Heart right ventricle (tissue), 16 donors: ENCODE measurements around the gene MRM1. TPM values are rescaled to one million over a fixed set of nuclear protein-coding genes. Genes with fewer than 3 reads are reported as not detected.
A peak's percentile ranks its signal among the peaks of the same experiment; 100 is the strongest.

Source experiments
- ATAC-seq, 8 donors: fragments of 200-7000 bp; cut with Tn5 transposase; one replicate each; pipeline ENCODE4 v1.9.1; 2020; ENCODE audit warnings: mild to moderate bottlenecking in 8 of 8, moderate library complexity in 8 of 8, moderate number of reproducible peaks in 1 of 8
- DNase-seq, 2 donors: peaks; one replicate each; pipeline ENCODE4 v3.0.0-alpha.2; 2020
- H3K27ac ChIP-seq, 10 donors: fragments of 200-600 bp; sonication (generic) in 2 of 10; one replicate each; pipeline versions ENCODE4 v1.5.0 to v1.8.0; 2020 to 2022; ENCODE audit warnings: mild to moderate bottlenecking in 3 of 10
- H3K27me3 ChIP-seq, 7 donors: fragments of 200-600 bp; one replicate each; pipeline ENCODE4 v1.8.0; 2021 to 2022; ENCODE audit warnings: mild to moderate bottlenecking in 2 of 7
- H3K36me3 ChIP-seq, 9 donors: fragments of 200-600 bp; sonication (generic) in 1 of 9; one replicate each; pipeline versions ENCODE4 v1.5.0 to v1.8.0; 2020 to 2022; ENCODE audit warnings: mild to moderate bottlenecking in 2 of 9
- H3K4me1 ChIP-seq, 9 donors: fragments of 200-600 bp; sonication (generic) in 1 of 9; one replicate each; pipeline versions ENCODE4 v1.5.0 to v1.8.0; 2020 to 2022; ENCODE audit warnings: mild to moderate bottlenecking in 4 of 9
- H3K4me3 ChIP-seq, 10 donors: fragments of 200-600 bp; sonication (generic) in 2 of 10; one replicate each; pipeline versions ENCODE4 v1.5.0 to v1.8.0; 2020 to 2022; ENCODE audit warnings: mild to moderate bottlenecking in 7 of 10, moderate library complexity in 2 of 10
- H3K9me3 ChIP-seq, 11 donors: fragments of 200-600 bp in 10 of 11; sonication (generic) in 2 of 11; one replicate each; pipeline versions ENCODE4 v1.5.0 to v1.8.0; 2013 to 2022; ENCODE audit warnings: mild to moderate bottlenecking in 2 of 11, control low read depth in 1 of 11, moderate library complexity in 1 of 11
- WGBS, 2 donors: extraction: QIAGEN DNeasy Blood & Tissue Kit; methylation state at CpG; one replicate each; pipeline ENCODE4 v1.1.7; 2013; ENCODE audit warnings: inconsistent platforms in 1 of 2; 5-methylcytosine and 5-hydroxymethylcytosine counted together
- intact Hi-C, 10 donors: fragments of 100-400 bp; cut with DNase I; formaldehyde crosslinking; loops; one replicate each; pipeline versions ENCODE4 v1.11.1 to v1.14.2; 2022
- polyA plus RNA-seq, 2 donors: library from polyadenylated mRNA; stranded (reverse); fragments of 200-250 nt; gene quantifications; one replicate each; pipeline ENCODE4 v1.2.3, GENCODE V29; 2013
- total RNA-seq, 10 donors: library from RNA; stranded (reverse); fragmentation: NEBNext Ultra II Directional in 3 of 10; extraction: Animal tissue kit (Norgen Biotek cat#: 25700) in 3 of 10; gene quantifications; one replicate each; pipeline versions ENCODE4 v1.2.1 to v1.2.4, GENCODE V29; 2021 to 2023
- TF ChIP-seq, protein P1 (sequence below), 9 donors: fragments of 200-600 bp; sonication (generic) in 2 of 9; IDR thresholded peaks; one replicate each; pipeline versions ENCODE4 v1.5.0 to v1.8.0; 2021 to 2022; ENCODE audit warnings: antibody characterized with exemption in 9 of 9, mild to moderate bottlenecking in 5 of 9, moderate library complexity in 1 of 9
- donor health status: Arrhythmogenic right ventricular cardiomyopathy.
- donor health status: ischemic (EF 13 %, LVEDD 7.1; RV severe dilation, severe dysfunction).
- donor health status: healthy with polysubstance abuse.
- donor health status: DM: no; HTN: yes; CAD: no.
- donor health status: DM: no; HTN: no; CAD: no.
- donor health status: ischemic (EF 25% LVEDD 6.9; RV normal size, moderate dysfunction).
- donor health status: ischemic (EF 25% LVEDD 5.7; RV mildly dilated, moderate dysfunction).
- donor health status: healthy.
- donor health status: DM: yes; HTN: yes; CAD: no.
- donor health status: Ischemic cardiomyopathy.
- donor health status: ischemic (EF 35%, LVEDD 5.7; RV mildly dilated, moderate dysfunction).
- donor health status: nonischemic (EF 11% LVEDD 7.7; RV severe dilation, severe dysfunction).
- donor health status: DM: yes; HTN: yes; CAD: no.
- donor health status: PGD.
- donor health status: ischemic (EF 29% LVEDD 5.4; RV normal size, mild dysfunction).
- donor health status: nonischemic (EF 23%, LVEDD 6.1; RV moderate dilation, normal function).

The MRM1 gene
- total and polyA plus RNA-seq, 12 donors, result 5.5 to 10.3 (median 7.3) TPM

DNA sequence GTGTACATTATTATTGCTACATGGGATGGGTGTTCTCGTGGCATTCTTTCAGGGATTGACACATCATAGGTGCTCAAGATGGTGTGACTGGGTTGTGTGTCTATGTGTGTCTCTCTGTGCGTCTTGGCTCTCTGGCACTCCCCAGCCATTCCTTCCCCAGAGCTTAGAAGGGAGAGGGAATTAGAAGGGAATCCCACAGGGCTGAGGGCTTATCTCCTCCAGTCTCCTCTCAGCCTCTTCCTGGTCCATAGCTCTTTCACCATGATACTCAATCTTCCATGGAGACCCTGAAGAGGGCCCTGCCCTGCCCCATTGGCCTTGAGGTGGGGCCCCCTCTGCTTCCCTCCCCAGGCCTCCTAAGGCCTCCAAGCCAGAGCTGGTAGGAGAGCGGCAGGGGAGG is 52.0 kb downstream of the MRM1 start:
- H3K4me3 ChIP-seq, result no peak overlapping the region
- no peak for ATAC-seq
- no peaks in the 10 kb centered on the region for H3K9me3 ChIP-seq
- DNase-seq, result no peak
- H3K36me3 ChIP-seq, result no peaks in the 10 kb centered on the region
- WGBS, 2 donors, result 58 to 63% methylated on average over 3 of the region's 3 CpGs
- TF ChIP-seq, protein P1, sequence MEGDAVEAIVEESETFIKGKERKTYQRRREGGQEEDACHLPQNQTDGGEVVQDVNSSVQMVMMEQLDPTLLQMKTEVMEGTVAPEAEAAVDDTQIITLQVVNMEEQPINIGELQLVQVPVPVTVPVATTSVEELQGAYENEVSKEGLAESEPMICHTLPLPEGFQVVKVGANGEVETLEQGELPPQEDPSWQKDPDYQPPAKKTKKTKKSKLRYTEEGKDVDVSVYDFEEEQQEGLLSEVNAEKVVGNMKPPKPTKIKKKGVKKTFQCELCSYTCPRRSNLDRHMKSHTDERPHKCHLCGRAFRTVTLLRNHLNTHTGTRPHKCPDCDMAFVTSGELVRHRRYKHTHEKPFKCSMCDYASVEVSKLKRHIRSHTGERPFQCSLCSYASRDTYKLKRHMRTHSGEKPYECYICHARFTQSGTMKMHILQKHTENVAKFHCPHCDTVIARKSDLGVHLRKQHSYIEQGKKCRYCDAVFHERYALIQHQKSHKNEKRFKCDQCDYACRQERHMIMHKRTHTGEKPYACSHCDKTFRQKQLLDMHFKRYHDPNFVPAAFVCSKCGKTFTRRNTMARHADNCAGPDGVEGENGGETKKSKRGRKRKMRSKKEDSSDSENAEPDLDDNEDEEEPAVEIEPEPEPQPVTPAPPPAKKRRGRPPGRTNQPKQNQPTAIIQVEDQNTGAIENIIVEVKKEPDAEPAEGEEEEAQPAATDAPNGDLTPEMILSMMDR (IDR thresholded peaks at IDR 0.05), result no peak
- intact Hi-C loops, result no loop called here
- no peak overlapping the region for H3K27ac ChIP-seq
- peaks cover 3 to 91% (median 72%) of the 10 kb centered on the region in 7 donors for H3K27me3 ChIP-seq
- H3K4me1 ChIP-seq, result peaks cover 0 to 9% (median 5%) of the 10 kb centered on the region in 9 donors

DNA sequence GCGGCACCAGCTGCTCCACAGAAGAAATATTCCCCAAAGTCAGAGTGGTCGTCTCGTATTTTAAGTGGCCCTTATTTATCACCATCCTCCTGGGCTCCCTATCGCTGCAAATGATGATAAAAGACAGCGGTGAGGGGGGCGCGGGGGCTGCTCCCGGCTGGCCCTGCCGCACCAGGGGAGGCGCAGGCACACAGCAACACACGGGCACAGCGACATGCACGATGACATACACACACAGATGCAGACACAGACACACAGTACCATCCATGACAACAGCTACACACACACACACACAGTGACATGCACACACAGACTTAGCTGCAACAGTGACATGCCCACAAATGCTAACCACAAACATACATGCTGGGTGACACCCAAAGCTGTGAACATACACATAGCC is 52.5 kb downstream of the MRM1 start:
- Histone ChIP-seq H3K4me3 (no peak overlapping the region), H3K4me1 (peaks cover 0 to 9% (median 5%) of the 10 kb centered on the region in 9 donors), H3K27ac (no peak overlapping the region), H3K27me3 (peaks cover 5 to 91% (median 77%) of the 10 kb centered on the region in 7 donors), H3K36me3 (no peaks in the 10 kb centered on the region), H3K9me3 (no peaks in the 10 kb centered on the region)
- DNase-seq (no peak), ATAC-seq (no peak)
- intact Hi-C loops, result no loop called here
- TF ChIP-seq, protein P1 (IDR thresholded peaks at IDR 0.05), result no peak
- 31 to 37% methylated on average over 13 of the region's 13 CpGs for WGBS, 2 donors

DNA sequence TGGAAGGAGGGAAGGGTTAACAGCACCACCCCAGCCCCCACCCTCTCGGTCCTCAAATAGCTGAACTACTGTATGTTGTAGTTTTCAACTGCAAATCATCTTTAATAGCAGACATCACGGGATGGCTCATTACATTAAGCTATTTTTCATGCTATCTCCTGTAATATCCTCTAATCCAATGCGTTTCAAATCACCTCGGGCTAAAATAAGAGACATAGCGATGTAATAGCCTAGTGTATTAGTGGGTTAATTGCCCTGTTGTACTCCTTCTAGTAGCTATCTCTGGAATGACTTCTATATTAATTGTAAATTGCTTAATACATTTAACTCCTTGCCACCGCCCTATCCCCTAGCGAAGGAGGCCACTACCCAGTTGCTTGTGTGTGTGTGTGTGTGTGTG is 54.3 kb downstream of the MRM1 start:
- H3K4me3 ChIP-seq, result no peak overlapping the region
- no peaks in the 10 kb centered on the region for H3K36me3 ChIP-seq
- no peaks in the 10 kb centered on the region for H3K9me3 ChIP-seq
- TF ChIP-seq, protein P1 (IDR thresholded peaks at IDR 0.05), result no peak
- H3K27me3 ChIP-seq, result peaks cover 5 to 90% (median 83%) of the 10 kb centered on the region in 7 donors
- H3K27ac ChIP-seq, result no peak overlapping the region
- 83 to 84% methylated on average over 7 of the region's 7 CpGs for WGBS, 2 donors
- no peak for ATAC-seq
- intact Hi-C loops, result no loop called here
- H3K4me1 ChIP-seq, result peaks cover 0 to 9% (median 5%) of the 10 kb centered on the region in 9 donors
- no peak for DNase-seq

DNA sequence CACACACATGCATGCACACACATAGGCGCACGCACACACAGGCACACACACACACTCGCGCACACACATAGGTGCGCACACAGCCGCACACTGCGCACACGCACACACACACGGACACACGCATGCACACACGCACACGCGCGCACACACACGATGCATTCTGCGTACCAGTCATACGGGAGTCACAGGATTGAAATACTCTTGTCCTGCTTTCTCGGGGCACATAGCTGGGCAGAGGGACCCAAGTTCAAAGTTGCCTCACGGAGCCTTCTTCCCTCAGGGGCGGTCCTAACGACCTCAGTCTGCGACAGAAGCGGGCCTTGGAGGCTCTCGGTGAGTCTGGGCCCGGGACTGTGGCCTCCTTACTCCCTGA is 56.0 kb downstream of the MRM1 start:
- no peaks in the 10 kb centered on the region for H3K36me3 ChIP-seq
- peak overlapping the region in 9 of 10 donors; percentile 21 to 59 (median 52) for H3K4me3 ChIP-seq
- no peak overlapping the region for H3K27ac ChIP-seq
- 60 to 61% methylated on average over 25 of the region's 25 CpGs for WGBS, 2 donors
- intact Hi-C loops, result no loop called here
- DNase-seq (no peak), ATAC-seq (peak in 2 of 8 donors; percentile 8 to 30)
- TF ChIP-seq, protein P1 (IDR thresholded peaks at IDR 0.05), result no peak
- peaks cover 5 to 92% (median 82%) of the 10 kb centered on the region in 7 donors for H3K27me3 ChIP-seq
- peaks cover 0 to 9% (median 5%) of the 10 kb centered on the region in 9 donors for H3K4me1 ChIP-seq
- H3K9me3 ChIP-seq, result no peaks in the 10 kb centered on the region
